GM12865 (cell line): ENCODE results near the gene LMX1B.

Experiments used
- DNase-seq: peaks from one replicate; pipeline ENCODE4 v3.0.0; 2010; ENCODE audit warnings: low read depth
- H3K4me3 ChIP-seq: 2 replicates; pipeline ENCODE4 v1.5.1; 2011; ENCODE audit warnings: mild to moderate bottlenecking, low read depth, low read length, control low read depth
- CTCF ChIP-seq: IDR thresholded peaks from 2 replicates; pipeline ENCODE4 v1.5.1; 2011; ENCODE audit warnings: low read length, control low read depth, low read depth, inconsistent platforms; ENCODE audit not compliant: insufficient read depth; ENCODE audit errors: missing control alignments

The LMX1B gene

GRCh38 chr9:126581893-126582292, 31.8 kb upstream of the LMX1B start:
- no peak for DNase-seq
- H3K4me3 ChIP-seq, result no peak overlapping the region
- TF ChIP-seq CTCF, result no peak

- no peak for DNase-seq
- no peak for TF ChIP-seq CTCF
- no peak overlapping the region for H3K4me3 ChIP-seq
Observed at GRCh38 chr9:126582427-126582826, 31.3 kb upstream of the LMX1B start.

- H3K4me3 ChIP-seq, result no peak overlapping the region
- no peak for DNase-seq
- no peak for TF ChIP-seq CTCF
Observed at GRCh38 chr9:126583144-126583760, 30.5 kb upstream of the LMX1B start.

GRCh38 chr9:126584611-126585010, 29.1 kb upstream of the LMX1B start:
- DNase-seq, result no peak
- no peak overlapping the region for H3K4me3 ChIP-seq
- TF ChIP-seq CTCF, result no peak

- H3K4me3 ChIP-seq, result no peak overlapping the region
- TF ChIP-seq CTCF, result no peak
- DNase-seq, result no peak
Observed at GRCh38 chr9:126586236-126586635, 27.5 kb upstream of the LMX1B start.

GRCh38 chr9:126587187-126588185, 26.2 kb upstream of the LMX1B start:
- no peak for TF ChIP-seq CTCF
- H3K4me3 ChIP-seq, result no peak overlapping the region
- no peak for DNase-seq
